ENCODE results near the gene ISM1.

ISM1 gene

GRCh38 chr20:13212750-13213149, 8.3 kb upstream of the ISM1 start:
- TF ChIP-seq CTCF (IDR thresholded peaks at IDR 0.05; ENCODE audit: low read depth, low read length), result no peak
- no peak for DNase-seq (ENCODE audit: extremely low read depth, low read depth)

GRCh38 chr20:13213335-13213734, 7.7 kb upstream of the ISM1 start:
- no peak for DNase-seq (ENCODE audit: extremely low read depth, low read depth)
- no peak for TF ChIP-seq CTCF (IDR thresholded peaks at IDR 0.05; ENCODE audit: low read depth, low read length)

- no peak for DNase-seq (ENCODE audit: extremely low read depth, low read depth)
- no peak for TF ChIP-seq CTCF (IDR thresholded peaks at IDR 0.05; ENCODE audit: low read depth, low read length)
Observed at GRCh38 chr20:13216533-13216932, 4.5 kb upstream of the ISM1 start.

- no peak for DNase-seq (ENCODE audit: extremely low read depth, low read depth)
- no peak for TF ChIP-seq CTCF (IDR thresholded peaks at IDR 0.05; ENCODE audit: low read depth, low read length)
Observed at GRCh38 chr20:13219327-13220193, 1.5 kb upstream of the ISM1 start.

GRCh38 chr20:13220194-13220903, 725 bp upstream of the ISM1 start:
- DNase-seq (ENCODE audit: extremely low read depth, low read depth), result no peak
- TF ChIP-seq CTCF (IDR thresholded peaks at IDR 0.05; ENCODE audit: low read depth, low read length), result no peak

DNA sequence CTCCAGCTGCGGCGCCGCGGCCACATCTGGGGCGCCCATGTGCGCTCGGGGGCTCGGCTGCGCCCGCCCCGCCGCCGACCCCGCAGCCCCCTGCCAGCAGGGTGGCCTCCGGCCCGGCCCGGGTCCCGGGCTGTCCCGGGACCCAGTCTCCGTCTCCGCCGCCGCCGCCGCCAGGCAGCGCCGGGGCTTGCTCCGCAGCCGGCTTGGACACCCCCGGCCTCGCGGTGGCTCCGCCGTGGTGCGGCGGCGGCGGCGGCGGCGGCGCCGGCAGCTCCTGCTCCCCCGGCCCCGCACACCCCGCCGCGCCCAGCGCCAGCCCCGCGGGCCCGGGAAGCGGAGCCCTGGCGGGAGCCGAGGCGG, 219 bp downstream of the ISM1 start:
- DNase-seq (ENCODE audit: extremely low read depth, low read depth), result no peak
- TF ChIP-seq CTCF (IDR thresholded peaks at IDR 0.05; ENCODE audit: low read depth, low read length), result no peak

- no peak for DNase-seq (ENCODE audit: extremely low read depth, low read depth)
- TF ChIP-seq CTCF (IDR thresholded peaks at IDR 0.05; ENCODE audit: low read depth, low read length), result no peak
Observed at GRCh38 chr20:13221673-13222318, 722 bp downstream of the ISM1 start.

All from AG09319 (cell line).